GM15510 (cell line): Measurements from ENCODE around the gene REEP2.

ENCODE experiments used
- POLR2A ChIP-seq: IDR thresholded peaks from 3 replicates; pipeline ENCODE4 v1.6.1; 2011; ENCODE audit warnings: borderline replicate concordance; ENCODE audit not compliant: insufficient read length; ENCODE audit errors: extremely low read depth

The REEP2 gene

GRCh38 chr5:138438724-138439476 is at the start of gene REEP2:
Gene REEP2 (plus strand): TSS chr5:138439057. CDS start chr5:138439209, 152 bp downstream.
- TF ChIP-seq POLR2A, result no peak

GRCh38 chr5:138389332-138389731 is 49.5 kb upstream of the REEP2 start:
- TF ChIP-seq POLR2A, result no peak

GRCh38 chr5:138391859-138392386 is 46.9 kb upstream of the REEP2 start:
- TF ChIP-seq POLR2A, result no peak

- no peak for TF ChIP-seq POLR2A
Measured at GRCh38 chr5:138402640-138403039, 36.2 kb upstream of the REEP2 start.

GRCh38 chr5:138408023-138408422 is 30.8 kb upstream of the REEP2 start:
- TF ChIP-seq POLR2A, result no peak

GRCh38 chr5:138418444-138418843 is 20.4 kb upstream of the REEP2 start:
- no peak for TF ChIP-seq POLR2A

GRCh38 chr5:138425079-138425478 is 13.8 kb upstream of the REEP2 start:
- no peak for TF ChIP-seq POLR2A

- no peak for TF ChIP-seq POLR2A
Measured at GRCh38 chr5:138435943-138436342, 2.9 kb upstream of the REEP2 start.

GRCh38 chr5:138438003-138438723 is 694 bp upstream of the REEP2 start:
- no peak for TF ChIP-seq POLR2A

- no peak for TF ChIP-seq POLR2A
Measured at GRCh38 chr5:138439477-138440158, 761 bp downstream of the REEP2 start.

GRCh38 chr5:138440159-138441073 is 1.6 kb downstream of the REEP2 start:
- TF ChIP-seq POLR2A, result no peak

- TF ChIP-seq POLR2A, result no peak
Measured at GRCh38 chr5:138441221-138441620, 2.4 kb downstream of the REEP2 start.

GRCh38 chr5:138444078-138444773 is 5.4 kb downstream of the REEP2 start:
- no peak for TF ChIP-seq POLR2A
